ENCODE measurements around the gene OCIAD1.
A peak's percentile ranks its signal among the peaks of the same experiment; 100 is the strongest.
"Not testable (repeated sequence)": the region's sequence is repeated elsewhere in the genome, so short reads cannot be mapped to it uniquely, and the experiment has no call there.

Gene OCIAD1

DNA sequence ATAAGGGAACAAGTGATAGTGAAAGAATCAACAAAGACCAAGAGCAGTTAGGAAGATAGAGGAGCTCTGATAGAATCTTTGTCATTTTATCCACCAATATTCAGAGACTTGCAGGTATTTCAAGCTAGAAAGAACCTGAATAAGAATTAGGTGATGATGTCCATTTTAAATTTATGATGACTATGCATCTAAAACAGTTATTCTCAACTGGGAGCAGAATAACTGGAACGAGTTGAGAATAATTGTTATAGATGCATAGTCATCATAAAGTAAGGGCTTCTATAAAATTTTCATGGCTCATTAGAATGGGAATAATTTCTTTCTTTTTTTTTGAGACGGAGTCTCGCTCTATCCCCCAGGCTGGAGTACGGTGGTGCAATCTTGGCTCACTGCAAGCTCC lies 5.8 kb downstream of the OCIAD1 start:
- Histone ChIP-seq H3K9ac (ENCODE audit: insufficient read length) (no peak overlapping the region), H3K9me3 (ENCODE audit: low read depth, low read length) (no peaks in the 10 kb centered on the region), H3K36me3 (ENCODE audit: insufficient read depth, low read length) (peaks cover 82% of the 10 kb centered on the region), H3K4me3 (no peak overlapping the region), H3K27ac (no peak overlapping the region)
- no peak for DNase-seq (ENCODE audit: low read depth, low spot score)
- no peak for TF ChIP-seq FOXP2 (optimal IDR thresholded peaks at IDR 0.05; ENCODE audit: control extremely low read depth, extremely low read length, insufficient read depth)
- TF ChIP-seq POLR2AphosphoS5 (IDR thresholded peaks at IDR 0.05; ENCODE audit: borderline replicate concordance, low read depth, low read length) = no peak
- TF ChIP-seq EZH2 (IDR thresholded peaks at IDR 0.05) = no peak

DNA sequence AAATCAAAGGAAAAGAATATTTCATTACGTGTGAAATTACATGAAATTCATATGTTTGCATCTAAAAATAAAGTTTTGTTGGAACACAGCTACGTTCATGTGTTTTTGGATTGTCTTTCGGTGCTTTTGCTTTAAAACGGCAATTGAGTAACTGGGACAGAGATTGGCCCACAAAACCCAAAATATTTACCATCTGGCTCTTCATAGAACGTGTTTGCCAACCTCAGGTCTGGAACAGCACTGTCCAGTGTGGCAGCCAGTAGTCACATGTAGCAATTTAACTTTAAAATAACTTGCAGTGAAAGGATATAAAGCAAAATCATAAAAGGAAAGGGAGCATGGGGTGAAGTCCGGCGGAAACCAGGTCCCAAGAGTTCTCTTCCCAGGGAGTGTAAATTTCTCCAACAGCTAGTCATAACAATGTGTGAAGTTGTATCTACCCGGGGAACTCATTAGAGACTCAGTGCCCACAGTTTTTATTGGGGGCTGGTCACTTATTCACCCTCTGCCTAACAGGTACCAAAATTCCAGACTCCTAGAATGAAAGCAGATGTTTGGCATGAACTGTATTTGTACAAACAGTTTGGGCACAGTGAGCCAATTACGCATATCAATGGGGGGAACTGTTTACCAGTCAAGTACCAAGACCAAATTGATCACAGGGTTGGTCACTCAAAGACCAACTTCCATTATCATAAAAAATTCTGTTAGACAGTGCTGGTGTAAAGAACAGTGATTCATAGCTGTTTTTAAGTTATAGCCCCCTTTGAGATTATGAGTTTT lies 10.3 kb downstream of the OCIAD1 start:
- H3K9ac ChIP-seq (ENCODE audit: insufficient read length) = no peak overlapping the region
- H3K36me3 ChIP-seq (ENCODE audit: insufficient read depth, low read length) = peaks cover 85% of the 10 kb centered on the region

DNA sequence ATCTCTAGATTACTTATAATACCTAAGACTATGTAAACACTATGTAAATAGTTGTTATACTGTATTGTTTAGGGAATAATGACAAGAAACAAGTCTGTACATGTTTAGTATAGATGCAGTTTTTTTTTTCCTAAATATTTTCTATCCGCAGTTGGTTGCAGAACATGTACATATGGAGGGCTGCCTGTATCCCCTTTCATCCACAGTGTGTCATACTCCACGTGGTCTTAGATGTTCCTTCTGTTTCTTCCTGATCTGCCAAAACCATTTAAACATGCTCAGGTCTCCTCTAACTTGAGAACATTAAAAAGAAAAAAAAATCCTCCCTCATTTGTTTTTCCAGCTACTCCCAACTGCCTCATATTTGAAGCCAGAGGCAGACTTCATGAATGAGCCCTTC lies 14.0 kb downstream of the OCIAD1 start:
- DNase-seq (ENCODE audit: low read depth, low spot score) = no peak
- no peak overlapping the region for H3K4me3 ChIP-seq
- TF ChIP-seq EZH2 (IDR thresholded peaks at IDR 0.05) = no peak
- TF ChIP-seq FOXP2 (optimal IDR thresholded peaks at IDR 0.05; ENCODE audit: control extremely low read depth, extremely low read length, insufficient read depth) = no peak
- TF ChIP-seq POLR2AphosphoS5 (IDR thresholded peaks at IDR 0.05; ENCODE audit: borderline replicate concordance, low read depth, low read length) = no peak
- H3K9ac ChIP-seq (ENCODE audit: insufficient read length) = no peak overlapping the region
- no peak overlapping the region for H3K27ac ChIP-seq
- no peaks in the 10 kb centered on the region for H3K9me3 ChIP-seq (ENCODE audit: low read depth, low read length)
- H3K36me3 ChIP-seq (ENCODE audit: insufficient read depth, low read length) = peaks cover 81% of the 10 kb centered on the region

More for the DNA sequence above, 10.3 kb downstream of the OCIAD1 start:
- no peak overlapping the region for H3K4me3 ChIP-seq
- no peaks in the 10 kb centered on the region for H3K9me3 ChIP-seq (ENCODE audit: low read depth, low read length)
- no peak overlapping the region for H3K27ac ChIP-seq
- no peak for DNase-seq (ENCODE audit: low read depth, low spot score)
- TF ChIP-seq FOXP2 (optimal IDR thresholded peaks at IDR 0.05; ENCODE audit: control extremely low read depth, extremely low read length, insufficient read depth) = no peak
- TF ChIP-seq EZH2 (IDR thresholded peaks at IDR 0.05) = no peak
- no peak for TF ChIP-seq POLR2AphosphoS5 (IDR thresholded peaks at IDR 0.05; ENCODE audit: borderline replicate concordance, low read depth, low read length)

DNA sequence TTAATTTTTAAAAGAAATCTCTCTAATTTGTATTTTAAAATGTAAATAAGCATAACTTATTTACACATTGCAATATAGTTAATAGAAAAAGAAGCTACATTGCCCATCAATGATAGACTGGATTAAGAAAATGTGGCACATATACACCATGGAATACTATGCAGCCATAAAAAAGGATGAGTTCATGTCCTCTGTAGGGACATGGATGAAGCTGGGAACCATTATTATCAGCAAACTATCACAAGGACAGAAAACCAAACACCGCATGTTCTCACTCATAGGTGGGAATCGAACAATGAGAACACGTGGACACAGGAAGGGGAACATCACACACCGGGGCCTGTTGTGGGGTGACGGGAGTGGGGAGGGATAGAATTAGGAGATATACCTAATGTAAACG lies 17.9 kb downstream of the OCIAD1 start:
- not testable (repeated sequence) for H3K9me3 ChIP-seq (ENCODE audit: low read depth, low read length); H3K9ac ChIP-seq (ENCODE audit: insufficient read length); H3K27ac ChIP-seq; H3K4me3 ChIP-seq; DNase-seq (ENCODE audit: low read depth, low spot score)
- peaks cover 75% of the 10 kb centered on the region for H3K36me3 ChIP-seq (ENCODE audit: insufficient read depth, low read length)

DNA sequence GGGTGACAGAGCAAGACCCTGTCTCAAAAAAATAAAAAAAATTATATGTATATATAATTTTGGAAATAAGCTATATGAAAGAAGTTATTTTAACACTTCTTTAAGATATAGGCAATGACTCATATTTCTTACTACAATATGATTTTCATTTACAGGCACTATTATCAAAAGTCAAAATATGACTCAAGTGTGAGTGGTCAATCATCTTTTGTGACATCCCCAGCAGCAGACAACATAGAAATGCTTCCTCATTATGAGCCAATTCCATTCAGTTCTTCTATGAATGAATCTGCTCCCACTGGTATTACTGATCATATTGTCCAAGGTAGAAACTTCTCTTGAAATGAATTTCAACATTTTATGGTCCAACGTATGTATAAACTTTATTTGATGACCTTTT lies 20.8 kb downstream of the OCIAD1 start:
- Histone ChIP-seq H3K4me3 (no peak overlapping the region), H3K27ac (no peak overlapping the region), H3K9me3 (ENCODE audit: low read depth, low read length) (no peaks in the 10 kb centered on the region), H3K9ac (ENCODE audit: insufficient read length) (no peak overlapping the region), H3K36me3 (ENCODE audit: insufficient read depth, low read length) (peaks cover 62% of the 10 kb centered on the region)
- TF ChIP-seq POLR2AphosphoS5 (IDR thresholded peaks at IDR 0.05; ENCODE audit: borderline replicate concordance, low read depth, low read length) (no peak), FOXP2 (optimal IDR thresholded peaks at IDR 0.05; ENCODE audit: control extremely low read depth, extremely low read length, insufficient read depth) (no peak), EZH2 (IDR thresholded peaks at IDR 0.05) (no peak)
- DNase-seq (ENCODE audit: low read depth, low spot score) = no peak

DNA sequence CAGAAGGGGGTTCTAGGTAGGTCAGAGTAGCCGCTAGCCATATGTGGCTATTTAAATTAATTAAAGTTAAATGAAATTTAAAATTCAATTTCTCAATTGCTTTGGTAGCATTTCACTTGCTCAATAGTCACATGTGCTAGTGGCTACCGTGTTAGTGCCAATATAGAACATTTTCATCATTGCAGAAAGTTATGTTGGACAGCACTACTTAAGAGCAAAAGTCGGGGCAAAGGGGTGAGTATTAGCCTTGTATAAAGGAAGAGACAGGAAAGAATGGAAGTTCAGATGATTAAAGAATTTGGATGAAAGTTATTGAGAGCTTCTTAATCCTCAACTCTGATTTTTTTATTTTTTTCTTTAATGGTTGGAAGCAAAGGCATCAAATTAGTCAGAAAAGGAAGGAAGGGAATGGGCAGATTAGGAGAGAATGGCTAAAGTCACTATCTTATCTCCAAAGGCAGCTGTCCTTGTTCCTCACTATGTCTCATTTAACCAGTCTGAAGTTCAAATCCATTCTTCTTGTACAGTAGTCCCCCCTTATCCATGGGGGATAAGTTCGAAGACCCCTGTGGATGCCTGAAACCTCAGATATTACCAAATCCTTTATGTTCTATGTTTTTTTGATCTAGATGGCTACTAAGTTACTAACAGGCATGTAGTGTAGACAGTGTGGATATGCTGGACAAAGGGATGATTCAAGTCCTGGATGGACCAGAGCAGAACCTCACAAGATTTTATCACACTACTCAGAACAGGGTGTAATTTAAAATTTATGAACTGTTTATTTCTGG lies 22.9 kb downstream of the OCIAD1 start:
- Histone ChIP-seq H3K9me3 (ENCODE audit: low read depth, low read length) (no peaks in the 10 kb centered on the region), H3K9ac (ENCODE audit: insufficient read length) (no peak overlapping the region), H3K36me3 (ENCODE audit: insufficient read depth, low read length) (peaks cover 61% of the 10 kb centered on the region), H3K4me3 (no peak overlapping the region), H3K27ac (0 out of 2 replicates have a peak overlapping the region, but pooled peaks have one; percentile 13)
- TF ChIP-seq EZH2 (IDR thresholded peaks at IDR 0.05) (no peak), FOXP2 (optimal IDR thresholded peaks at IDR 0.05; ENCODE audit: control extremely low read depth, extremely low read length, insufficient read depth) (no peak), POLR2AphosphoS5 (IDR thresholded peaks at IDR 0.05; ENCODE audit: borderline replicate concordance, low read depth, low read length) (no peak)
- no peak for DNase-seq (ENCODE audit: low read depth, low spot score)

DNA sequence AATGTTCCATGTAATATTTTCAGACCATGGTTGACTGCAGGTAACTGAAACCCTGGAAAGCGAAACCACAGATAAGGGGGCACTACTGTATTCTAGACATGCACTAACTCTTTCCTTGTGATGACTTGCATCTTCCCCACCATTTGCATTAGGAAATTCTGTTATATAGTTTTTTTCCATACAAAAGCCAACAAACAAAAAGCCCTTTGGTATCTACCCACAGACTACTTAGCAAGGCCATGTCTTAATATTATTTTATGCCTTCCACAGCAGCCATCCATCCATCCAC lies 23.5 kb downstream of the OCIAD1 start:
- no peak for TF ChIP-seq EZH2 (IDR thresholded peaks at IDR 0.05)
- TF ChIP-seq POLR2AphosphoS5 (IDR thresholded peaks at IDR 0.05; ENCODE audit: borderline replicate concordance, low read depth, low read length) = no peak
- TF ChIP-seq FOXP2 (optimal IDR thresholded peaks at IDR 0.05; ENCODE audit: control extremely low read depth, extremely low read length, insufficient read depth) = no peak
- no peak overlapping the region for H3K4me3 ChIP-seq
- no peak overlapping the region for H3K9ac ChIP-seq (ENCODE audit: insufficient read length)
- H3K9me3 ChIP-seq (ENCODE audit: low read depth, low read length) = no peaks in the 10 kb centered on the region
- peaks cover 61% of the 10 kb centered on the region for H3K36me3 ChIP-seq (ENCODE audit: insufficient read depth, low read length)
- DNase-seq (ENCODE audit: low read depth, low spot score) = no peak
- peak overlapping the region; percentile 55; the same call in 1 of the 2 replicates for H3K27ac ChIP-seq

DNA sequence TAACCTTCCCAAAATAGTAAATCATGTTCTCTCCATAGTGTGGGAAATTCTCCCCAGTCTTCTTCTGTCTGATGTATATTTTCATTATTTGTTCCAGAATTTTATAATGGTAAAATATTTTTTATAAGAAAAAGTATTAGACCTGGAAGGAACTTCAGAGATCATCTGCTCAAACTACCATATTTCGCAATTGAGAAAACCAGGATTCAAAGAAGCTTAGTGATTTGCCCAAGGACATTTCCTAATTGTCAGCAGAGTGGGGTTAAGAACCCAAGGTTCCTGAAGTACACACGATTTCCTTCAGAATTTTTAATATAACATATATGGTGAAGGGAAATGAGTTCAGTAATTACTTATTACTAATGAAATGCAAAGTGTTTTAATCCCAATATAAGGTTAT lies 24.1 kb downstream of the OCIAD1 start:
- DNase-seq (ENCODE audit: low read depth, low spot score) = no peak
- no peaks in the 10 kb centered on the region for H3K9me3 ChIP-seq (ENCODE audit: low read depth, low read length)
- no peak overlapping the region for H3K4me3 ChIP-seq
- H3K9ac ChIP-seq (ENCODE audit: insufficient read length) = no peak overlapping the region
- no peak for TF ChIP-seq FOXP2 (optimal IDR thresholded peaks at IDR 0.05; ENCODE audit: control extremely low read depth, extremely low read length, insufficient read depth)
- no peak for TF ChIP-seq EZH2 (IDR thresholded peaks at IDR 0.05)
- TF ChIP-seq POLR2AphosphoS5 (IDR thresholded peaks at IDR 0.05; ENCODE audit: borderline replicate concordance, low read depth, low read length) = no peak
- H3K36me3 ChIP-seq (ENCODE audit: insufficient read depth, low read length) = peaks cover 59% of the 10 kb centered on the region
- peak overlapping the region; percentile 55; the same call in 1 of the 2 replicates for H3K27ac ChIP-seq

Data from SK-N-MC (cell line).